GM18867 (cell line): ENCODE results near the gene PRIMA1.

ENCODE experiments used
- ATAC-seq: cut with Tn5 transposase; IDR thresholded peaks from one replicate; pipeline ENCODE4 v1.9.1; 2021; ENCODE audit warnings: mild to moderate bottlenecking, moderate library complexity; ENCODE audit not compliant: unreplicated experiment

Gene PRIMA1

GRCh38 chr14:93788293-93788542, at the start of gene PRIMA1:
TSS of gene PRIMA1 (minus strand) at chr14:93788485. CDS start at chr14:93787718, 767 bp downstream.
- no peak for ATAC-seq

- ATAC-seq = no peak
Observed at GRCh38 chr14:93834699-93835371, 46.5 kb upstream of the PRIMA1 start.

- no peak for ATAC-seq
Observed at GRCh38 chr14:93832665-93833064, 44.4 kb upstream of the PRIMA1 start.

GRCh38 chr14:93832081-93832480, 43.8 kb upstream of the PRIMA1 start:
- ATAC-seq = no peak

- ATAC-seq = no peak
Observed at GRCh38 chr14:93830753-93831461, 42.6 kb upstream of the PRIMA1 start.

- ATAC-seq = no peak
Observed at GRCh38 chr14:93829839-93830481, 41.7 kb upstream of the PRIMA1 start.

GRCh38 chr14:93825235-93825553, 36.9 kb upstream of the PRIMA1 start:
- no peak for ATAC-seq

- no peak for ATAC-seq
Observed at GRCh38 chr14:93824518-93825234, 36.4 kb upstream of the PRIMA1 start.

- no peak for ATAC-seq
Observed at GRCh38 chr14:93824076-93824475, 35.8 kb upstream of the PRIMA1 start.

GRCh38 chr14:93821051-93821450, 32.8 kb upstream of the PRIMA1 start:
- no peak for ATAC-seq

- ATAC-seq = no peak
Observed at GRCh38 chr14:93818857-93819256, 30.6 kb upstream of the PRIMA1 start.

GRCh38 chr14:93811676-93812075, 23.4 kb upstream of the PRIMA1 start:
- ATAC-seq = no peak

GRCh38 chr14:93811020-93811419, 22.7 kb upstream of the PRIMA1 start:
- ATAC-seq = no peak

- peak; percentile 57 for ATAC-seq
Observed at GRCh38 chr14:93809491-93810420, 21.5 kb upstream of the PRIMA1 start.

GRCh38 chr14:93804654-93805053, 16.4 kb upstream of the PRIMA1 start:
- no peak for ATAC-seq

GRCh38 chr14:93803408-93804318, 15.4 kb upstream of the PRIMA1 start:
- no peak for ATAC-seq

- no peak for ATAC-seq
Observed at GRCh38 chr14:93799989-93800921, 12.0 kb upstream of the PRIMA1 start.

GRCh38 chr14:93799617-93799988, 11.3 kb upstream of the PRIMA1 start:
- ATAC-seq = no peak

- no peak for ATAC-seq
Observed at GRCh38 chr14:93797536-93797935, 9.3 kb upstream of the PRIMA1 start.
